ENCODE data around the gene TBX10. TPM values are rescaled to one million over a fixed set of nuclear protein-coding genes. Genes with fewer than 3 reads are reported as not detected.

The TBX10 gene
- polyA plus RNA-seq, 1 of the 3 experiments (the other 2 are of a cell fraction): not detected

DNA sequence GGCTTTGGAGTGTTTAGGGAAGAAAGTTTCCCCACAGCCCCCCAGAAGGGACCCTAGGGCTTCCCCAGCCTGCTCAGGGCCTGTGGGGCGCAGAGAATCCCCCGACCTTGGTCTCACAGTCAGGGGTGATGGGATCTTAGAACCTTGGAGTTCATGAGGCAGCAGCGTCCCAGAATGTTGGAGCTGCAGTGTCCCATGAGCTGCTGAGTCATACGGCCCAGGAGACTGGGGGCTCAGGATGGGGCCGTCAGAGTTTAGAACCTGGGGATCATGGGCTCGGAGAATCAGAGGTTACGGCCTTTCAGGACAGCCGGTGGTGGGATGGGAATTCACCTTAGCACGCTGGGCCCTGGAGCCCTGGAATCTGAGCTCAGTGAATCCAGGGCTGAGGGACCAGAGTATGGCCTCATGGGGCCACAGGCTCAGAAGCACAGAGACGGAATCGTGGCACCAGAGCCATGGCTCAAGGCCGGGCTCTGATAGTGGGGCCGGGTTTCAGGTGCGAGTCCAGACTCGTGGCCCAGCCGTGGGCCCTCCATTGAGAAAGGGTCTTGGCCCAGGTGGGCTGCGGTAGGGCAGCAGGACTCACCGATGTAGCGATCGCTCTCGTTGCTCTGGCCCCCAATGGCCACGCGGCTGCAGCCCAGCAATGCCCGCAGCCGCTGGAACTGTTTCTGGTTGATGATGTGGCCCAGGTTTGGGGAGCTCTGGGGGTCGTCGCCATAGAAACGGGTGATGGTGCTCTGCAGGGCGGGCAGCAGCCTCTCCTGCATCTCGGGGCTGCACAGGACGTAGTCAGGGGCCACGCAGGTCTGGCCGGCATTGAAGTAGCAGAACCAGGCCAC is 25.4 kb upstream of the TBX10 start (continued):
- no peak for TF ChIP-seq SMC3 (IDR thresholded peaks at IDR 0.05; ENCODE audit: low read depth, low read length)

DNA sequence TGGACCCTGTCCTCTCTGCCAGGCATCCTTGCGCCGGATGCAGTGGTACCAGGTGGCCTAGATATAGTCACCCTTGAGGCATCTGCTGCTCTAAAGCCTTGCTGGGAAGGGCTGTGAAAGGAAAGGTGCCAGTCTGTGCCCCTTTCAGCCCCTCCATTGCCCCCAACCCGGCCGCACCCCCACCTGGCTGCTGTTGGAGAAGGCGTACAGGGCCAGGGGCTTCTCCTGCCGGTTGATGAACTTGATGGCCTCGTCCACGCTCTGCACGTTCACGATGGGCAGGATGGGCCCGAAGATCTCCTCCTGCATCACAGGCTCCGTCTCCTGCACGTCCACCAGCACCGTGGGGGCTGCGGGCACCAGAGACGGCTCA is 24.6 kb upstream of the TBX10 start:
- H3K4me3 ChIP-seq (ENCODE audit: low read depth in 2 of 2, low read length in 1 of 2): no peak overlapping the region
- no peaks in the 10 kb centered on the region; a peak in 1 of 4 replicates for H3K4me1 ChIP-seq (ENCODE audit: control insufficient read depth in 1 of 2, insufficient read depth in 2 of 2, low read depth in 1 of 2, low read length in 1 of 2)
- no peak overlapping the region for H2AFZ ChIP-seq (ENCODE audit: low read depth)
- CTCF ChIA-PET: no interaction called here
- 75% methylated on average over 11 of the region's 16 CpGs for WGBS (ENCODE audit: low lambda C conversion rate)
- no peaks in the 10 kb centered on the region for H3K9me3 ChIP-seq
- POLR2A ChIA-PET: no interaction called here
- H3K27me3 ChIP-seq (ENCODE audit: insufficient read depth): peaks cover 5% of the 10 kb centered on the region; the same call in 1 of the 2 replicates
- H3K36me3 ChIP-seq (replicated peaks in 1 of 2; ENCODE audit: control insufficient read depth in 1 of 2, insufficient read depth in 2 of 2, low read length in 1 of 2): no peaks in the 10 kb centered on the region
- H3K4me2 ChIP-seq: no peak overlapping the region
- no peak overlapping the region for H3K27ac ChIP-seq (ENCODE audit: low read depth in 2 of 2, low read length in 1 of 2)
- DNase-seq: no peak
- no peak overlapping the region for H3K9ac ChIP-seq
- TF ChIP-seq FOXM1 (IDR thresholded peaks at IDR 0.05; ENCODE audit: low read depth) (no peak), GATA2 (CRISPR knock-in tag; IDR thresholded peaks at IDR 0.05) (no peak), ELF1 (IDR thresholded peaks at IDR 0.05) (no peak)
- TF ChIP-seq, protein P1, sequence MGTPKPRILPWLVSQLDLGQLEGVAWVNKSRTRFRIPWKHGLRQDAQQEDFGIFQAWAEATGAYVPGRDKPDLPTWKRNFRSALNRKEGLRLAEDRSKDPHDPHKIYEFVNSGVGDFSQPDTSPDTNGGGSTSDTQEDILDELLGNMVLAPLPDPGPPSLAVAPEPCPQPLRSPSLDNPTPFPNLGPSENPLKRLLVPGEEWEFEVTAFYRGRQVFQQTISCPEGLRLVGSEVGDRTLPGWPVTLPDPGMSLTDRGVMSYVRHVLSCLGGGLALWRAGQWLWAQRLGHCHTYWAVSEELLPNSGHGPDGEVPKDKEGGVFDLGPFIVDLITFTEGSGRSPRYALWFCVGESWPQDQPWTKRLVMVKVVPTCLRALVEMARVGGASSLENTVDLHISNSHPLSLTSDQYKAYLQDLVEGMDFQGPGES (IDR thresholded peaks at IDR 0.05; ENCODE audit: low read depth, low read length): no peak
- no peaks in the 10 kb centered on the region for H3F3A ChIP-seq (replicated peaks; ENCODE audit: insufficient read depth)
- H3K79me2 ChIP-seq (ENCODE audit: insufficient read depth): no peaks in the 10 kb centered on the region
- no peaks in the 10 kb centered on the region for H3K9me2 ChIP-seq
- no peaks in the 10 kb centered on the region for H4K20me1 ChIP-seq (ENCODE audit: insufficient read depth)

DNA sequence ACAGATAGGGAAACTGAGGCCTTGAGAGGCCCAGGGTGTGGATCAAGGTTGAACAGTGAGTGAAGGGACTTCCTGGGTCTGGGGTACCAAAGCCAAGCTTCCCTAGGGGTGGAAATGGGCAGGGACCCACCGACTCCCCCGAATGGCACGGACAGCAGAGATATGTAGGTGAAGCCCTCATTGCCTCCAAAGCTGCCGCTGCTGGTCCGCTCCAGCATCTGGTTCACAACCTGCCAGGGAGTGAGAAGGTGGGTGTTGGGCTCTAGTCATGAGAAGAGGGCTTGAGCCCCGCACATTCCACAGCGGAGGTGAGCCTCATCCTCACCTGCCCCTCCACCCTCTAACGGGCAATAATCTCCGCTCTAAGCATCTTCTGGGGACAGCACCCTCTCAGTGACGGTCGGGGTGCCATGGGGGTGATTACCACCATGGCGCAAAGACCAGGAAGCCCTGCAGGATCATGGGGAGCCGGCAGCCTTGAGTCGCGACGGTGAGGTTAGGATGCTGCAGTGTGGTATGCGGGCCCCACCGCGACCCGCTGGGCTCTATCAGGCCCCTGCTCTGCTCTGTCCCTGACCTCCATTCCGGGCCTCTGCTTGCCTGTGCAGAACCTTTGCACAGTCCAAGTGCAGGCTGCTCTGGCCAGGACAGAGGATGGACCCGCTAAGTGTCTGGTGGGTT is 24.1 kb upstream of the TBX10 start:
- H3K9me3 ChIP-seq: no peaks in the 10 kb centered on the region
- DNase-seq: no peak
- ChIA-PET CTCF (interaction anchor here (1.1 to 21.6 kb wide), 2 partner anchors 15 to 28 kb away, joined by 3 to 308 read pairs; partner anchors contain the start of genes NUDT8 and TBX10), POLR2A (no interaction called here)
- no peak overlapping the region for H3K27ac ChIP-seq (ENCODE audit: low read depth in 2 of 2, low read length in 1 of 2)
- no peak overlapping the region for H3K9ac ChIP-seq
- H3K79me2 ChIP-seq (ENCODE audit: insufficient read depth): no peaks in the 10 kb centered on the region
- 75% methylated on average over 15 of the region's 22 CpGs for WGBS (ENCODE audit: low lambda C conversion rate)
- H3K27me3 ChIP-seq (ENCODE audit: insufficient read depth): peaks cover 5% of the 10 kb centered on the region; the same call in 1 of the 2 replicates
- H3K4me2 ChIP-seq: no peak overlapping the region
- no peaks in the 10 kb centered on the region; a peak in 1 of 4 replicates for H3K4me1 ChIP-seq (ENCODE audit: control insufficient read depth in 1 of 2, insufficient read depth in 2 of 2, low read depth in 1 of 2, low read length in 1 of 2)
- no peak for TF ChIP-seq SMC3 (IDR thresholded peaks at IDR 0.05; ENCODE audit: low read depth, low read length)
- TF ChIP-seq, protein P2, sequence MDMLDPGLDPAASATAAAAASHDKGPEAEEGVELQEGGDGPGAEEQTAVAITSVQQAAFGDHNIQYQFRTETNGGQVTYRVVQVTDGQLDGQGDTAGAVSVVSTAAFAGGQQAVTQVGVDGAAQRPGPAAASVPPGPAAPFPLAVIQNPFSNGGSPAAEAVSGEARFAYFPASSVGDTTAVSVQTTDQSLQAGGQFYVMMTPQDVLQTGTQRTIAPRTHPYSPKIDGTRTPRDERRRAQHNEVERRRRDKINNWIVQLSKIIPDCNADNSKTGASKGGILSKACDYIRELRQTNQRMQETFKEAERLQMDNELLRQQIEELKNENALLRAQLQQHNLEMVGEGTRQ (IDR thresholded peaks at IDR 0.05; ENCODE audit: borderline replicate concordance, low read depth, low read length): no peak
- TF ChIP-seq FOSL2 (IDR thresholded peaks at IDR 0.05; ENCODE audit: borderline replicate concordance, low read depth): no peak
- TF ChIP-seq RAD21 (IDR thresholded peaks at IDR 0.05; ENCODE audit: low read length): no peak
- no peak for TF ChIP-seq EP300 (IDR thresholded peaks at IDR 0.05; ENCODE audit: borderline replicate concordance in 1 of 2, low read depth in 1 of 2, low read length in 1 of 2)
- TF ChIP-seq, protein P3, sequence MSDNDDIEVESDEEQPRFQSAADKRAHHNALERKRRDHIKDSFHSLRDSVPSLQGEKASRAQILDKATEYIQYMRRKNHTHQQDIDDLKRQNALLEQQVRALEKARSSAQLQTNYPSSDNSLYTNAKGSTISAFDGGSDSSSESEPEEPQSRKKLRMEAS (IDR thresholded peaks at IDR 0.05; ENCODE audit: low read depth): no peak
- no peak for TF ChIP-seq CHD2 (IDR thresholded peaks at IDR 0.05; ENCODE audit: low read length, partially characterized antibody)
- no peaks in the 10 kb centered on the region for H3F3A ChIP-seq (replicated peaks; ENCODE audit: insufficient read depth)
- H3K9me2 ChIP-seq: no peaks in the 10 kb centered on the region
- H4K20me1 ChIP-seq (ENCODE audit: insufficient read depth): no peaks in the 10 kb centered on the region
- H3K36me3 ChIP-seq (replicated peaks in 1 of 2; ENCODE audit: control insufficient read depth in 1 of 2, insufficient read depth in 2 of 2, low read length in 1 of 2): no peaks in the 10 kb centered on the region
- H2AFZ ChIP-seq (ENCODE audit: low read depth): no peak overlapping the region
- no peak overlapping the region for H3K4me3 ChIP-seq (ENCODE audit: low read depth in 2 of 2, low read length in 1 of 2)
